Brain microvascular endothelial cell (primary cell): ENCODE measurements around the gene HOGA1.

Source experiments
- DNase-seq: peaks from one replicate; pipeline ENCODE4 v3.0.0-alpha.2; 2020
- H3K27ac ChIP-seq: fragments of 250-450 bp; sonication (Bioruptor Pico); 2 replicates; pipeline ENCODE4 v1.5.1; 2020; ENCODE audit warnings: mild to moderate bottlenecking, moderate library complexity
- H3K27me3 ChIP-seq: fragments of 250-450 bp; sonication (Bioruptor Pico); replicated peaks from 2 replicates; pipeline ENCODE4 v1.5.1; 2020; ENCODE audit warnings: mild to moderate bottlenecking
- H3K36me3 ChIP-seq: fragments of 250-450 bp; sonication (Bioruptor Pico); replicated peaks from 2 replicates; pipeline ENCODE4 v1.5.1; 2020; ENCODE audit warnings: mild to moderate bottlenecking
- H3K4me3 ChIP-seq: 2 replicates; pipeline ENCODE4 v1.5.1; 2011; ENCODE audit warnings: low read depth, mild to moderate bottlenecking, control low read depth, low read length, moderate library complexity
- in situ Hi-C: cut with HindIII; loops from 2 replicates; pipeline ENCODE4 v1.10.0; 2017; ENCODE audit warnings: low sequenced_read_pairs, low pct_ligation_motif_present
- TF ChIP-seq, protein P1 (sequence below): IDR thresholded peaks from 2 replicates; pipeline ENCODE4 v1.5.1; 2011; ENCODE audit warnings: low read depth, mild to moderate bottlenecking, moderate library complexity, low read length, control low read depth, inconsistent platforms; ENCODE audit errors: missing control alignments

The HOGA1 gene

DNA sequence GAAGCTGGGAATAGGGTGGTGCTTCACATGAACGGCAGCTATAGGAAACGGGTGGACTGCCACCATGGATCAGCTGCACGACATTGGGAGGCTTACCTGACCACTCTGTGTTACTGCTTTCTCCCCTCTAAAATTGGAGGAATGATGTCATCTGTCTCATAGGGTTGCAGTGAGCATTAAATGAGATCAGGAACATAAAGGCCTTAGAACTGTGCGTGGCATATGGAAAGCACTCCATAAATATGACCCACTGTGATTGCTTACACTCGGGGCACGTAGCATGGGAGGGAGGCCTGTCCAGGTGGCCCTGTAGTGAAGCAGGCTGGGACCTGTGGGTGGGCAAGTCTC is 15.1 kb downstream of the HOGA1 start:
- no peaks in the 10 kb centered on the region for H3K27me3 ChIP-seq
- no peak for DNase-seq
- no peaks in the 10 kb centered on the region for H3K36me3 ChIP-seq
- H3K27ac ChIP-seq, result no peak overlapping the region
- H3K4me3 ChIP-seq, result no peak overlapping the region
- TF ChIP-seq, protein P1, sequence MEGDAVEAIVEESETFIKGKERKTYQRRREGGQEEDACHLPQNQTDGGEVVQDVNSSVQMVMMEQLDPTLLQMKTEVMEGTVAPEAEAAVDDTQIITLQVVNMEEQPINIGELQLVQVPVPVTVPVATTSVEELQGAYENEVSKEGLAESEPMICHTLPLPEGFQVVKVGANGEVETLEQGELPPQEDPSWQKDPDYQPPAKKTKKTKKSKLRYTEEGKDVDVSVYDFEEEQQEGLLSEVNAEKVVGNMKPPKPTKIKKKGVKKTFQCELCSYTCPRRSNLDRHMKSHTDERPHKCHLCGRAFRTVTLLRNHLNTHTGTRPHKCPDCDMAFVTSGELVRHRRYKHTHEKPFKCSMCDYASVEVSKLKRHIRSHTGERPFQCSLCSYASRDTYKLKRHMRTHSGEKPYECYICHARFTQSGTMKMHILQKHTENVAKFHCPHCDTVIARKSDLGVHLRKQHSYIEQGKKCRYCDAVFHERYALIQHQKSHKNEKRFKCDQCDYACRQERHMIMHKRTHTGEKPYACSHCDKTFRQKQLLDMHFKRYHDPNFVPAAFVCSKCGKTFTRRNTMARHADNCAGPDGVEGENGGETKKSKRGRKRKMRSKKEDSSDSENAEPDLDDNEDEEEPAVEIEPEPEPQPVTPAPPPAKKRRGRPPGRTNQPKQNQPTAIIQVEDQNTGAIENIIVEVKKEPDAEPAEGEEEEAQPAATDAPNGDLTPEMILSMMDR, result no peak
- in situ Hi-C loops, result no loop called here

DNA sequence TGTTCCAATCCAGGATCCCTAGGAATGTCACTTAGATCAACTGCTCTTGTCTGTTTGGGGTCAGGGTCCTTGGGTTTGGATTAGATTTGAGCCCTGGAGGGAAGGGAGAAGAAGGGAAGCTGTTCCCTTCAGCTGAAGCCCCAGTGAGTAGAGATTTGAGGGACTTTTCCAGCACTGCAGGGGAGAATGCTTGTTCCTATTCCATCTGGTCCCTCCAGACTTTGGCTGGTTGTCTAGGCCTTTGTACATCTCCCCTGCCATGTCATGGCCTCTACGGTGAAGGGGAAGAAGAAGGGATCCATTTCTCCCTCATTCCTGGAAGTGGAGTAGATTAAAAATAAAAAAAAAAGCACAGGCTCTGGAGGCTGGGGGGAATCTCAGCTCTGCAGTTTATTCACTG is 16.4 kb downstream of the HOGA1 start:
- in situ Hi-C loops, result no loop called here
- TF ChIP-seq, protein P1, result no peak
- DNase-seq, result no peak
- Histone ChIP-seq H3K27ac (no peak overlapping the region), H3K36me3 (no peaks in the 10 kb centered on the region), H3K27me3 (no peaks in the 10 kb centered on the region), H3K4me3 (no peak overlapping the region)

DNA sequence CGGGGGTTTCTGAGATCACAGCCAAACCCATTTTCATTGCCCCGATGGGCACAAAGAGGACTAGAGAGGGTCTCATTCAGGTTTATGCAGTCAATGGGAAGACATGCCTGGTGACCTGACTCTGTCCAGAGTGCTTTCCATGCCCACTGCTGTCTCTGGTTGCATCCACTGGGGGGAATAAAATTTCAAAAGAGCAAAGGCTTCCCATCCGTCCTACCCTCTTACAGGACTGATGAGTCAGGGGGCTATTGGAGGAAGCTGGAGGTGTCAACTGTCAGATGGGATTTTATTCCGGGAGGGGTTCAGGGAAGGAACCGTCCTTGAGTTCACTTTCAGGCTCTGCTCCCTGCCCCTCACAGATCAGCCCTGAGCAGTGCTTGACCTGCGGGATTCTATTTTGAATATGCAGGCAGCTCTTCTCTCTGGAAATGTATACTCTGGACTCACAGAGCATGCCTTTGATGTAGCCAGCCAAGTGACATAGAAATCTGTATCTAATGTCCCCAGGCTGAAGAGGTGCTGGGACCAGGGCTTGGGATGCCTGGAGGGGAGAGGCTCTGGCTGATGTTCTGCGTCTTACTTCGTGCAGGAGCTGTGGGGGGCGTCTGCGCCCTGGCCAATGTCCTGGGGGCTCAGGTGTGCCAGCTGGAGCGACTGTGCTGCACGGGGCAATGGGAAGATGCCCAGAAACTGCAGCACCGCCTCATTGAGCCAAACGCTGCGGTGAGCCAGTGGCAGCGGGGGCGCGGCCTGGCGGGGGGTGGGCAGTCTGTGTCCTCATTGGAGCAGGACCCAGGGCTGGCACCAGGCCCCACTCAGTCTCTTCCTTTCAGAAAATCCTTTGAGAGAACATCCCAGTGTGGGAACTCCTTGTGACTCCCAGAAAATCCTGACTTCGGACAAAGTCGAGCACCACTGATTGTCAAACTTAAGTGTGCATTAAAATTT is 17.4 kb downstream of the HOGA1 start:
- Histone ChIP-seq H3K27ac (no peak overlapping the region), H3K36me3 (no peaks in the 10 kb centered on the region), H3K4me3 (no peak overlapping the region), H3K27me3 (no peaks in the 10 kb centered on the region)
- no peak for DNase-seq
- in situ Hi-C loops, result no loop called here
- TF ChIP-seq, protein P1, result no peak

DNA sequence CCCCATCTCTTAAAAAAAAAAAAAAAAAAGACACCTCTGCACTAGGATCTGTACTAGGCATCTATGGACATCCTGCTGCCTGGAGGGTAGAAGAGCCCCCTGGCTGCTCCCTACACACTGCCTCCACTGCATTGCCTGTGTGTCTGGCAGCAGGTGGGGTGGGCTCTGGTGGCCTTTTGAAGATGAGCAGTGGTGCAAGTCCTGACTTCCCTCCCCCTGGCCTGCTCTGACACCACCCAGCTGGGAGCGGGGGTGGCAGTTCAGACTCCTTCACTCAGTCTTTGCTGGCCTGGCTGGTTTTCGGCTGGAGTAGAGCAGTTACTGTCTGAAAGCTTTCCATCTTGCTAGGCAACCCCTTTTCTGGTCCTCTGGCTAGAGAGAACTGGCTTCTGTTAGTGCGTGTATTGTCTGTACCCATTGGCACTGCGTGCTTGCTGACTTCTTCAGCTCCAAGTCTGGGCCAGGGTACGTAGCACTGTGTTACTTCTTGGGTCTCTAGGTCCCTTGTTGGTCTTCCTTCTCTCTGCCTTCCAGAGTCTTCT is 23.0 kb downstream of the HOGA1 start:
- in situ Hi-C loops, result no loop called here
- Histone ChIP-seq H3K4me3 (no peak overlapping the region), H3K36me3 (no peaks in the 10 kb centered on the region), H3K27ac (no peak overlapping the region), H3K27me3 (no peaks in the 10 kb centered on the region)
- TF ChIP-seq, protein P1, result no peak
- no peak for DNase-seq

DNA sequence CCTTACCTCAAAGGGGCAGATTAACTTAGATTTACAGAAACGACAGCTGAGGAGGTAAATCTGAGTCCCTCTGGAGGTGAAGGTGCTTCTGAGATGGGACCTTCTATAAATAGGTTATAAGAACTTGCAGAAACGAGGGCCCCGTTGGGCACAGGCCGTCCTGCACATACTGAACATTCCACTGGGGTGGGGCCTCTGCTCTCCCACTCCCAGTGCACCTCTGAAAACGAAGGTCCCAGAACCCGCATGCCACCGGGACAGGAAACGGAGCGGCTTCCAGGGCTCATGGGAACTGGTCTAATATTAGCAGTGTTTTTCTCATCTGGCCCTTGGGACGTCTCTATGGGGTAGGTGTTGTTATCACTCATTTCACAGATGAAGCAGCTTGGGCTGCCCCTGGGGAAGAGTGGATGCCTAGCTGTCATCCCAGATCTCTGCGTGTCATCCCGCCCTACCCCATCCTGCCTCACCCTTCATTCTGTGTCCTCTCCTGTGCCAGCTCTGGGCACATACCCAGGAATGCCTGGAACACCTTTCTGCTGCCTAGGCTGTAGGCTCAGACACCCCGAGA is 24.9 kb downstream of the HOGA1 start:
- in situ Hi-C loops, result no loop called here
- TF ChIP-seq, protein P1, result no peak
- DNase-seq, result no peak
- no peaks in the 10 kb centered on the region for H3K27me3 ChIP-seq
- no peaks in the 10 kb centered on the region for H3K36me3 ChIP-seq
- no peak overlapping the region for H3K27ac ChIP-seq
- no peak overlapping the region for H3K4me3 ChIP-seq
